Measurements from ENCODE around the gene SOX10. TPM values are rescaled to one million over a fixed set of nuclear protein-coding genes. Genes with fewer than 3 reads are reported as not detected.
"Not testable (repeated sequence)": the region's sequence is repeated elsewhere in the genome, so short reads cannot be mapped to it uniquely, and the experiment has no call there.

The SOX10 gene
- polyA plus RNA-seq, 3 donors = 0.49 to 2.1 (median 0.79) TPM

- not testable (repeated sequence) for H3K27ac ChIP-seq (ENCODE audit: low read depth, low read length)
- WGBS, 3 donors = 91 to 95% (median 93%) methylated on average over 14 of the region's 14 CpGs
Observed at GRCh38 chr22:37947142-37947795, 37.1 kb downstream of the SOX10 start.

- 84 to 96% (median 88%) methylated on average over 10 to 11 of the region's 11 CpGs for WGBS, 3 donors
Observed at GRCh38 chr22:37944423-37944822, 39.9 kb downstream of the SOX10 start.

GRCh38 chr22:37943825-37944198, 40.5 kb downstream of the SOX10 start:
- 88 to 96% (median 94%) methylated on average over 7 of the region's 7 CpGs for WGBS, 3 donors
- no peak overlapping the region for H3K27ac ChIP-seq (ENCODE audit: low read depth, low read length)

More at GRCh38 chr22:37944423-37944822, 39.9 kb downstream of the SOX10 start:
- H3K27ac ChIP-seq (ENCODE audit: low read depth, low read length) = not testable (repeated sequence)

- 77 to 93% (median 88%) methylated on average over 12 of the region's 12 CpGs for WGBS, 3 donors
- no peak overlapping the region for H3K27ac ChIP-seq (ENCODE audit: low read depth, low read length)
Observed at GRCh38 chr22:37943136-37943824, 41.1 kb downstream of the SOX10 start.

- H3K27ac ChIP-seq (ENCODE audit: low read depth, low read length) = no peak overlapping the region
- 94 to 97% (median 95%) methylated on average over 8 of the region's 8 CpGs for WGBS, 3 donors
Observed at GRCh38 chr22:37942133-37942532, 42.2 kb downstream of the SOX10 start.

GRCh38 chr22:37940698-37941376, 43.5 kb downstream of the SOX10 start:
- WGBS, 3 donors = 53 to 77% (median 63%) methylated on average over 12 of the region's 12 CpGs
- H3K27ac ChIP-seq (ENCODE audit: low read depth, low read length) = no peak overlapping the region

- WGBS, 3 donors = 7 to 10% (median 8%) methylated on average over 13 of the region's 13 CpGs
- H3K27ac ChIP-seq (ENCODE audit: low read depth, low read length) = no peak overlapping the region
Observed at GRCh38 chr22:37933711-37934376, 50.5 kb downstream of the SOX10 start.

GRCh38 chr22:37932821-37933578, 51.4 kb downstream of the SOX10 start:
- no peak overlapping the region for H3K27ac ChIP-seq (ENCODE audit: low read depth, low read length)
- 71 to 82% (median 79%) methylated on average over 20 to 21 of the region's 21 CpGs for WGBS, 3 donors

GRCh38 chr22:37932401-37932800, 52.0 kb downstream of the SOX10 start:
- WGBS, 3 donors = 82 to 91% (median 85%) methylated on average over 10 of the region's 10 CpGs
- no peak overlapping the region for H3K27ac ChIP-seq (ENCODE audit: low read depth, low read length)

- 50 to 93% (median 92%) methylated on average over 6 of the region's 6 CpGs for WGBS, 3 donors
- H3K27ac ChIP-seq (ENCODE audit: low read depth, low read length) = no peak overlapping the region
Observed at GRCh38 chr22:37931893-37932389, 52.4 kb downstream of the SOX10 start.

GRCh38 chr22:37930952-37931440, 53.4 kb downstream of the SOX10 start:
- H3K27ac ChIP-seq (ENCODE audit: low read depth, low read length) = no peak overlapping the region
- WGBS, 3 donors = 54 to 85% (median 73%) methylated on average over 2 of the region's 2 CpGs

- H3K27ac ChIP-seq (ENCODE audit: low read depth, low read length) = no peak overlapping the region
- WGBS, 3 donors = 44 to 74% (median 64%) methylated on average over 11 of the region's 11 CpGs
Observed at GRCh38 chr22:37930270-37930951, 53.9 kb downstream of the SOX10 start.

- no peak overlapping the region for H3K27ac ChIP-seq (ENCODE audit: low read depth, low read length)
- 56 to 95% (median 93%) methylated on average over 5 of the region's 5 CpGs for WGBS, 3 donors
Observed at GRCh38 chr22:37929390-37929789, 55.0 kb downstream of the SOX10 start.

- WGBS, 3 donors = 93 to 95% (median 94%) methylated on average over 5 of the region's 5 CpGs
- no peak overlapping the region for H3K27ac ChIP-seq (ENCODE audit: low read depth, low read length)
Observed at GRCh38 chr22:37927637-37927936, 56.8 kb downstream of the SOX10 start.

- no peak overlapping the region for H3K27ac ChIP-seq (ENCODE audit: low read depth, low read length)
- 90 to 92% (median 92%) methylated on average over 29 to 32 of the region's 32 CpGs for WGBS, 3 donors
Observed at GRCh38 chr22:37926771-37927636, 57.4 kb downstream of the SOX10 start.

GRCh38 chr22:37926358-37926757, 58.0 kb downstream of the SOX10 start:
- no peak overlapping the region for H3K27ac ChIP-seq (ENCODE audit: low read depth, low read length)
- 60 to 91% (median 90%) methylated on average over 7 of the region's 7 CpGs for WGBS, 3 donors

- no peak overlapping the region for H3K27ac ChIP-seq (ENCODE audit: low read depth, low read length)
- 85 to 95% (median 91%) methylated on average over 15 of the region's 15 CpGs for WGBS, 3 donors
Observed at GRCh38 chr22:37925767-37926166, 58.6 kb downstream of the SOX10 start.

Data from adipose tissue (tissue), 3 donors.